Measurements from ENCODE around the gene ELN.

The ELN gene

GRCh38 chr7:74069790-74070618 is 42.0 kb downstream of the ELN start:
- Histone ChIP-seq H3K4me3 (no peak overlapping the region), H3K27ac (peak overlapping the region in 1 of 2 donors; percentile 72)
- DNase-seq (ENCODE audit: low spot score), result no peak
- no peak for TF ChIP-seq CTCF (IDR thresholded peaks at IDR 0.05)

- DNase-seq (ENCODE audit: low spot score), result no peak
- no peak for TF ChIP-seq CTCF (IDR thresholded peaks at IDR 0.05)
- no peak overlapping the region for H3K4me3 ChIP-seq
Observed at GRCh38 chr7:74070619-74070921, 42.6 kb downstream of the ELN start.

GRCh38 chr7:74071121-74071520 is 43.1 kb downstream of the ELN start:
- no peak for TF ChIP-seq CTCF (IDR thresholded peaks at IDR 0.05)
- no peak overlapping the region for H3K4me3 ChIP-seq
- no peak for DNase-seq (ENCODE audit: low spot score)
- peak overlapping the region in 1 of 2 donors; percentile 72 for H3K27ac ChIP-seq

More at GRCh38 chr7:74070619-74070921, 42.6 kb downstream of the ELN start:
- H3K27ac ChIP-seq, result peak overlapping the region in 1 of 2 donors; percentile 72

GRCh38 chr7:74074770-74075169 is 46.8 kb downstream of the ELN start:
- TF ChIP-seq CTCF (IDR thresholded peaks at IDR 0.05), result no peak
- H3K27ac ChIP-seq, result no peak overlapping the region
- no peak for DNase-seq (ENCODE audit: low spot score)
- H3K4me3 ChIP-seq, result no peak overlapping the region

GRCh38 chr7:74078461-74078860 is 50.5 kb downstream of the ELN start:
- H3K27ac ChIP-seq, result no peak overlapping the region
- no peak for TF ChIP-seq CTCF (IDR thresholded peaks at IDR 0.05)

GRCh38 chr7:74082770-74083116 is 54.8 kb downstream of the ELN start:
- TF ChIP-seq CTCF (IDR thresholded peaks at IDR 0.05), result no peak
- Histone ChIP-seq H3K27ac (no peak overlapping the region), H3K4me3 (peak overlapping the region; percentile 76)
- no peak for DNase-seq (ENCODE audit: low spot score)

More at GRCh38 chr7:74078461-74078860, 50.5 kb downstream of the ELN start:
- H3K4me3 ChIP-seq, result no peak overlapping the region
- DNase-seq (ENCODE audit: low spot score), result no peak
